HG02885 (cell line): ENCODE measurements around the gene SELPLG.
"Not testable (repeated sequence)": the region's sequence is repeated elsewhere in the genome, so short reads cannot be mapped to it uniquely, and the experiment has no call there.

Experiments
- ATAC-seq: cut with Tn5 transposase; IDR thresholded peaks from one replicate; pipeline ENCODE4 v1.9.1; 2021; ENCODE audit warnings: mild to moderate bottlenecking; ENCODE audit not compliant: unreplicated experiment, poor library complexity

SELPLG gene

DNA sequence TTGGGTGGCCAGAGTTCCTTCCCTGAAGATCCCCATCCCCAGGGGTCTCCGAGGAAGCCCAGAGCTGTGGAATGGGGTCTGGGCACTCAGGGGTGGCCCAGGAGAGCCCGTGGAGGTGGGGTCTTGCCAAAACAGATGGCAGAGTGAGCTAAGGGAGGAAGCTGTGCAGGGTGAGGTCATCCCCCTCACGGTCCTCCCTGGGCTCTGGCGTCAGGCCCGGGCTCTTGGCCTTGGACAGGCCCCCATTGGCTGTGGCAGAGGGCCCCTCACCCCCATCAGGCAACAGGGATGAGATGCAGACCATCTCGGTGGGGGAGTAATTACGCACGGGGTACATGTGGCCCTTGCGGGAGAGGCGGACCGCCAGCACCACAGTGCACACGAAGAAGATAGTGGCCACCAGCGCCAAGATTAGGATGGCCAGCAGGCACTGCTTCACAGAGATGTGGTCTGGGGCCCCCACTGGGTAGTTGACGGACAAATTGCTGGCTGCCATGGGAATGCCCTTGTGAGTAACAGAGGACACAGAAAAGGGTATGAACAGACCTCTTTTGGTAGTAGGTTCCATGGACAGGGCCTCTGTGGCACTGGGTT is 10.7 kb downstream of the SELPLG start:
- ATAC-seq: no peak

DNA sequence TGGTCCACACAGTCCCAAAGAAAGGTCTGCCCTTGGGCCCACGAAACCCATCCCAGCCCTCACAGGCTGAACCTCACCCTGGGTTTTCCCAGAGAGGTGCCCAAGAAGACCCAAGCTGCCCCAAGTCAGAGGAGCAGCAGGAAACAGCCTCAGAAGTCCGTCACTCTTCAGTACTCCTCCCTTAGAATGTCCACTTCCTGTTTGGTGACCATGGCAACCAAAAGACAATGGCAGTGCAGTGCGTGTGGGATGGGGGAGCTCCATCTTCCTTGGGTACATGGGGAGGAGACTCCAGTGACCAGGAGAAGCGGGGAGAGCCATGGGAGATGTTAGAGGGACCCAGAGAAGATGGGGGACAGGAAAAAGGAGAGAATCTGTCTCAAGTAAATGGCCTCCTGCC is 11.3 kb downstream of the SELPLG start:
- ATAC-seq: no peak

DNA sequence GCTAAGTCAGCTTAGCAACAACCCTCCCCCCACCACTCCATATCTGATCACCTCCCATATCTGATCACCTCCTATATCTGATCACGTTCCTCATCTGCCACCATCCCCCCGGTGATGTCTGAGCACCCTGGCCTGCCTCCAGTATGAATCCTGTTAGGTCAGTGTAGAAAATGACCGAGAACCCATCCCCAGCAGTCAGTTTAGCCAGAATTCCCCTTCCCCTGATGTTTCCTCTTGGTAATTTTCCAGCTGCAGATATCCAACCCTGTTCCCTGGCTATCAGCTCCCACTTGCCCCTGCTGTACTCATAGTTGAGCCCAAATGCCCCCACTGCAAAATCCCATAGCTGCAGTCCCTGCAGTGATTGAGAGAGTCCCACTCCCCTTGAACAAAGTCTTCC is 12.5 kb downstream of the SELPLG start:
- ATAC-seq: no peak

DNA sequence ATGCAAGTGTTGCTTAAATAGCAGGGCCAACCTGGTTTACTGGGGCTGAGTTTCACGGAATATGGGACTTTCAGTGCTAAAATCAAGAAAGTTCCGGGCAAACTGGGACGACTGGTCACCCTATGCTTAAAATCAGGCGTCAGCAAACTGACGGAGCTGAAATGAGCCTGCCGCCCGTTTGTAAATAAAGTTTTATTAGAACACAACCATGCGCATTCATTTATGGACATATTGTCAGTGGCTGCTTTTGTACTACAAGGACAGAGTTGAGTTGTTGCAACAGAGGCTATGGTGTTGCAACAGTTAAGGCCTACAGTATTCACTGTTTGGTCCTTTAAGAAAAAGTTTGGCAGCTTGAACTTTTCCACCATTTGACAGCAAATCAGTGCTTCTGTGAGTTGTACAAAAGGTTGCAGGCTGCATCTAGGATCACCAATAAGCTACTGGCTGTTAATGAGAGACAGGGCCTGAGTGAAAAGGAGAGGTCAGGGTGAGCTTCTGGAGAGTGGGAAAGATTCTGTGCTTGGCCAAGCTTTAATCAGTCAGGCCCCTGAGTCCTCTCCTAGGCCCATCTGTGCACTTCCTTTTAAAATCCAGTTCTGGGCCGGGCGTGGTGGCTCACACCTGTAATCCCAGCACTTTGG is 13.3 kb downstream of the SELPLG start:
- no peak for ATAC-seq

DNA sequence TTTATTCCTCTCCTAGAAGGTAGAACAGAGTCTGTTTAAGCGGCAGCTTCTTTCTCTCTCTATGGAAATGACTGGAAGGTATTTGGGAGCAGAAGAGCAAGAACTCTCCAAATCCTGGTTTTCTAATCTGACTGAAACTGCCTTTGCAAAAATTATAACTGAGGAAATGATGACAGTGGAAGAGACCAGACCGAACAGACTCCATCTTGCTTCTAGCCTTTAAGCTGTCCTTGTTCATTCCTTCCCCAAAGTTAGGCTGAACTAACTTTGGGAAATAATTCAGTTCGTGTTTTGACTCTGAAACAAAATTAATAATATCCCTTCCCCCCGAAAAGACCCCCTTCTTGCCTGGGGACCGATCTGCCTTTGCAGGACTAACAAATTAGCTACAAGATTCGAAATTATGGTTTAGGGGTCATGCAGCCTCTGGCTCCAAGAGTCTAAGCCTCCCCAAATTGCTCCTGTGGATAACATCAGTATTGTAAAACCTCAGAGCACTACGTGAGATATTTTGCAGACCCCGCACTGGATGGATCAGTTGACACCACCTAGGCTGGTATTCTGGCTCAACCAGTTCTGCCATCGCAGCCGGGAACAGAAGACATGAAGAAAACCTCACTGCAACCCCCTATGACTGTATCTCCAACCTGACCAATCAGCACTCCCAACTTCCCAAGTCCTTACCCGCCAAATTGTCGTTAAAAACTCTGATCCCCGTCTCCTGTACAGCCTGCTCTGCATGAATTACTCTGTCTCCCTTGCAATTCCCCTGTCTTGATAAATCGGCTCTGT is 14.1 kb downstream of the SELPLG start:
- no peak for ATAC-seq

DNA sequence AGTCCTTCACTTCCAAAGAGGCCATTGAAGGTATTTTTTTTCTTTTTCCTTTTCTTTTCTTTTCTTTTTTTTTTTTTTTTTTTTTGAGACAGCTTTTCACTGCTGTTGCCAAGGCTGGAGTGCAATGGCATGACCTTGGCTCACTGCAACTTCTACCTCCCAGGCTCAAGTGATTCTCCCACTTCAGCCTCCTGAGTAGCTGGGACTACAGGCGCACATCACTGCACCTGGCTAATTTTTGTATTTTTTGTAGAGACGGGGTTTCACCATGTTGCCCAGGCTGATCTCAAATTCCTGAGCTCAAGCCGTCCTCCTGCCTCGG is 14.8 kb downstream of the SELPLG start:
- not testable (repeated sequence) for ATAC-seq

DNA sequence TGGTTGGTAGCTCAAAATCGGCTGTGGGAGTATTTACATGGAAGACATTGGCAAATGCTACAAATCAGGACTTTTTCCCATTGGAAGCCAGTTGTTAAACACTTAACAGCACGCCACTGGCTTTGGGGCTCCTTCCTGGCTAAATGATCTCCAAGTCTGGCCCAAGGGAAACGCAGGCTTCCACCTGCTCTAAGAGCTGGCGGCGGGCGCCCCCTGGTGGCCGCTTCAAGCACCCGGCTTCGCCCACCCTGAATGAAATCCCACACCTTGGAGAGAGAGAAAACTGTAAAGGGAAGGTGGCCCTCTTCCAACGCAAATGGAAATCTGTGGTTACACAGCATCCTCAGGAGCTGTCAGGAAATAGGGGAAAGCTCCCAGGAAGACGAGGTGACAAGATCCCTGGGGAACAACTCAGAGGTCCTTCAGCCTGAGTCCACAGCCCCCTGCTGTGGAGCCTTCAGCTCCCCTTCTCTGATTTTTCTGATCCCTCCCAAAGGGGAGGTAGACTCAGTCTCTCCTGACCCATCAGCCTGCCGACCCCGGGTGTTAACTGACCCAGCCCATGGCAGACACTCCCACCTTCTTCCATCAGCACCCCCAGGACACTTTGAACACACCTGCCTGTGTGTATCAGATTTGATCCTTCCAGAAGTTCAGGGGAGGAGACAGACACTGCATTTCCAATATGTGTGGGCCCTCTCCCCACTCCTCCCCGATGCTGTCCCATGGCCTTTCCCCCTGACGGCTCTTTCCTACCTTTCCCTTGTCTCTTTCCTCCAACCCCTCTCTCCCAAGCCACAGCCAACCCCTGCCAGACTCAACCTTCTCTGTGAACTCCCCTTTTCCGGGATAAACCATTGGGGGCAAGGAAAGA is 15.4 kb downstream of the SELPLG start:
- peak; percentile 66 for ATAC-seq

DNA sequence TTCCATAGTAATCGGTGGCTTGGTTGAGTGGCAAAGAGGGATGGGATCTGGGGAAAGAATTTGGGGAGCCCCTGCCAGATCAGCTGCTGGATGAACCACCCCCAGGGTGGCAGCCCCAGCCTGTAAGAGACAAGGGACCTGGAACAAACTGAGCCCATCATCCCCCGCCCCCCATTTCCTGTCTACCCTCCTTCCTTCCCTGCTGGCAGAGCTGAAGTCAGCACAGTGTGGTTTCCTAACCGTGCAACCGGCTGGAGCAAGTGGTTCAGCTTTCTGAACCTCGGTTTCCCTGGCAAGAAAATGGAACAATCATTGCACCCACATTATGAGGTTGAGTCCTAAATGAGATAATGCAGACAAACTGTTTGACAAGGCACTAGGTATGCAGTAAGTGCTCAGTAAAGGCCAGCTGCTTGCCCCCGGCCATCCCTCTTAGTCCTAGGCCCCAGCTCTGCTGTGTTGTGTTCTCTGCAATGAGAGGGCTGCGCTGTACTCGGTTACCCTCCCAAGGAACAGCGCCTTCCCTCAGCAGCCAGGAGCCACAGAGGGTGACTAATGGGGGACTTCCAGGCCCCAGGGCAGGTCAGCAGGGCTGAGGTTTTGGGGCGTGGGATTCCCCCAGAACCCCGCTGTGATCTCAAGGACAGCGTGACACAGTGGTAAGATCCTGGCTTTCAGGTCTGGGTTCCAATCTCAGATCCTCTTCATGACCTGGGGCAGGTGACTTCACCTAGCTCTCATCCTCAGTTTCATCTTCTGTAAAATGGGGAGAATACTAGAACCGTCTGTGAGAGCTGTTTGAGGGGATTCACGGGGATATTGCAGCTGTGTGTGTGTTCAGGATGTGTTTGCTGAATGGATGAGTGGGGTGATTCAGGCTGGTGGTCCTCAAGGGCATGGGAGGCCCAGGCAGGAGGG is 16.5 kb downstream of the SELPLG start:
- ATAC-seq: peak; percentile 80

DNA sequence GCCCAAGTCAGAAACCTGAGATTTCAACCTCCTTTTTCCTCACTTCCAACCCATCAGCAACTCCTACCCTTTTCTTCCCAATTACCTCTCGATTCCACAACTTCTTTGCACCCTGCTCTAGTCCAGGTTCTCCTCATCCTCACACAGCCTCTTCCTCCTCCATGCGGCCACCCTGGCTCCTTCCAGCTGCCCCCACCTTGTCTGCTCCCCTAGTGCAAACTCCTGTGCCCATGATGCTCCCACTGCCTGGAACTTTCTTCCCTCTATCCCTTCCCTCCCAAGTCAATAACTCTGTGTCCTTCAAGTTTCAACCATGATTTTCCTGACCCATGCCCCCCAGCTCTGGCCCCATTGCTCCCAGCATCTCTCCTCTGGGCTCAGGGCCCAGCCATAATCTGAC is 17.3 kb downstream of the SELPLG start:
- ATAC-seq: no peak

DNA sequence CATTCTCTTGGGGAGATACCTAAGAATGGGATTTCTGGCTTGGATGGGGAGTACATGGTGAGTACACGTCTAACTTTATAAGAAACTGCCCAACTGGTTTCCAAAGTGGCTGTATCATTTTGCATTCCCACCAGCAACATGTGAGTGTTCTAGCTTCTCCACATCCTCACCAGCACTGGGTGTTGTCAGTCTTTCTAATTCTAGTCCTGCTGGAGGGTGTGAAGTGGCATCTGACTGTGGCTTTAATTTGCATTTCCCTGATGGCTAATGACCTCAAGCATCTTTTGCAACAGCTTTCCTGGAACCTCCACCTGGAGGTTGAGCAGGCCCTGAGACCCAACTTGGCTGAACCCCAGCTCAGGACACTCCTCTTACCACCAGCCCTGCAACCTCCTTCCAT is 17.8 kb downstream of the SELPLG start:
- no peak for ATAC-seq

DNA sequence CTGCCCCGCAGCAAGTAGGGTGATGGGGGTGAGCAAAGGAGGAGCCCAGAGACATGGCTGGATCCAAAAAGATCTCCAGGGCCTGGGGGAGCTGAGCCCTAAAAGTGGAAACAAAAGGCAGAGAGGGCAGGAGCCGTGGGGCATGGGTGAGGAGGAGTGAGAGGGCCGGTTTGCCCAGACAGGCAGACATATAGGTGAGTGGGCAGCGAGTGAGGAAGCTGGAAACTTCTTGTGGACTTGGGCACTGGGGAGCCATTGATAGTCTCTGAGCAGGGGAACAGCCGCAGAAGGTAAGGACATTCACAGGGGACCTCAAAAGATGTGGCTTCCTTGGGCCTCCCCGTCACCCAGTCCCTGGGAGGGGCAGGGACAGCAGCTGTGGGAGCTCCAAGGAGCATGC is 19.1 kb downstream of the SELPLG start:
- no peak for ATAC-seq

DNA sequence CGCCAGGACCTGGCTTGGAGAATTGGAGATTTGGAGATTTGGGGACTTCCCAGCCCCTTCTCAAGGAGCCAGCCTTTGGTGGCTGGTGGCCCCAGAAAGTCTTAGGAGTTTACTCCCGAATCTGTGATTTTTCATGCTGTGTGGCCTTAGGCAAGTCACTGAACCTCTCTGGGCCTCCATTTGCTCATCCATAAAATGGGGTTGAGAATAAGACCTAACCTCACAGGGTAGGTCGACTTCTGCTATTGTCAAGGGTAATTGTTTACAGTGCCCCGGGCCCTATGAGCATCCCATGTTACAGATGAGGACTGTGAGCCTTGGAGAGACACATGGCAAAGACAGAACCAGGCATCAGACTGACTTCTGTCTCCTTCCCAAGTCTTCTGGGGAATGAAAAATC is 19.7 kb downstream of the SELPLG start:
- ATAC-seq: no peak

DNA sequence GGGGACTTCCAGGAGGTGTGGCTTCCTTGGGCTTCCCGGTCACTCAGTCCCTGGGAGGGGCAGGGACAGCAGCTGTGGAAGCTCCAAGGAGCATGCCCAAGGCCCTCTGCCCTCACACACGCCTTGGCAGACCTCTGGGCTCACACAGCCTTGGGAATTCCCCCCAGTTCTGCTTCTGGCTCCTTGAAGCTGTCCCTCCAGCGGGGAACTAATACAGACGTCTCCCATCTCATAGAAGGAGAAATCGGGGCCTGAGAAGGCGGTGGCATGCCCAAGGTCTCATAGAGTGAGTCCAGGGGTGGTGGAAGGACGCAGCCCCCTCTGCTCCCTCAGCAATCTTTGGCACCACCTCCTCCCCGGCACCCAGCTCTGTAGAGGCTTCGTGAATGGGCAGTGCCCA is 20.1 kb downstream of the SELPLG start:
- no peak for ATAC-seq

DNA sequence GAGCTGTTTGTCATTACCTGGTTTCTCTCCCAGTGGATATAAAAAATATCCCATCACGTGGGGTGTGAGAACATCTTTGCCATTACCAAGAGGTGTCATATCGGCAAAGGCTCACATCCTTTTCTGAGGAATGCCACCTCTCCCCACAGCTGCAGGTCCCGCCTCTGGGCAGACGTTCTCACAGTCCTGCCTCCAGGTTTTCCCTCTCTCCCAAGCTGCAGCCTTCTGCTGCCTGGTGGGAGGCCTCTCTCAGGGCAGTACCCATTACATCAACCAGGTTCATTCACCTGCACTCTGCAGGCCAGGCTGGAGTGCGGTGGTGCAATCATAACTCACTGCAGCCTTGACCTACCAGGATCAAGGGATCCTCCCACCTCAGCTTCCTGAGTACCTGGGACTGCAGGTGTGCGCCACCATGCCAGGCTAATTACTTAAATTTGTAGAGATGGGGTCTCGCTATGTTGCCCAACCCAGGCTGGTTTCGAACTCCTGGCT is 20.9 kb downstream of the SELPLG start:
- no peak for ATAC-seq

DNA sequence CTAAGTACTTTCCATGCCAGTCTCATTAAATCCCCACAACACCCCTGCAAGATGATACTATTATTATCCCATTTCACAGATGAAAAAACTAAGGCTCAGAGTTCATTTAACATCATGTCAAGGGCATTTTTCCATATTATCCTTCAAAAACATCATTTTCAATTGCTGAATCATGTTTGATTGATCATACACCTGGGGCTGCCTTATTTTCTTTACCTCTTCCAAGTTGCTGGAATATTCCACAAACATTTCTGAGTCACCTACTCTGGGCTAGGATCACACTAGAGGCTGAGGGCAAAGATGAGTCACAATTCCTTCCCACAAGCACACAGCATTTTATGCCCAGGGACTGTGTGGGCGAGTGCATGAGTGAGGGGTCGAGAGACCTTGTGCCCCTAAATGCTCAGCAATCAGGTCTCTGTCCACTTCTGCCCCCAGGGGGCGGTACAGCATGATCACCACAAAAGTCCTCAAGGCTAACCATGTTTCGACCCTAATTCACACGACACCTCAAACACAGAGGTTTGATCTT is 21.7 kb downstream of the SELPLG start:
- ATAC-seq: no peak

DNA sequence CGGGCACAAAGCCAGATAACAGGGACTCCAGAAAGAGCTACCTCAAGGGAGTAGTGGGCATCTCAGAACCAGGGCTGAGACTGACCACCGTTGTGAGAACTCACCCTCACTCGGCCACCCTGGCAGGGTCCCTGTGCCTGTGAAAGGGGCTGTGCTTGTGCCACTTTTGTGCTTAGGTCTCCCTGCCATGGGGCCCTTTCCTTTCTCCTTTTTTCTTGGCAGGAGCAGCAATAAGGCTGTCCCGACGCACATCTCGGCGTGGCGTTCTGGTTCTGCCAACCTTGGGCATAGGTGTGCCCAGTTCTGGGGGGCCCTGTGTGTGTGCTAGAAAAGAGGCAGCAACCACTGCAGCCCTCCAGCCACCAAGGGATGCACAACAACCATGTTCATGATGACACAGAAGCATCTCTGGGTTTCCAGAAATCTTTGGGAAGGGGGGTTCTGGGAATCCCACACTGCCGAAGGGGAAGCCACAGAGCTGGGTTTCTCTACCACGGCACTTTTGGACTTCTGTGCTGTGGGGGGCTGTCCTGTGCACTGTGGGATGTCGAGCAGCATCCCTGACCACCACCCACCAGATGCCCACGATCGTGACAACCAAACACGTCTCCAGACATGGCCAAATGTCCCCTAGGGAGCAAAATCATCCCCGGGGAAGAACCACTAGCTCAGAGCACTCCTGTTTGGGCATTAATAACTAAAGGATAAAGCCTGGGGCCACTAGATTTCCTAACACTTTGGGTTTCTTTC is 22.7 kb downstream of the SELPLG start:
- ATAC-seq: no peak

DNA sequence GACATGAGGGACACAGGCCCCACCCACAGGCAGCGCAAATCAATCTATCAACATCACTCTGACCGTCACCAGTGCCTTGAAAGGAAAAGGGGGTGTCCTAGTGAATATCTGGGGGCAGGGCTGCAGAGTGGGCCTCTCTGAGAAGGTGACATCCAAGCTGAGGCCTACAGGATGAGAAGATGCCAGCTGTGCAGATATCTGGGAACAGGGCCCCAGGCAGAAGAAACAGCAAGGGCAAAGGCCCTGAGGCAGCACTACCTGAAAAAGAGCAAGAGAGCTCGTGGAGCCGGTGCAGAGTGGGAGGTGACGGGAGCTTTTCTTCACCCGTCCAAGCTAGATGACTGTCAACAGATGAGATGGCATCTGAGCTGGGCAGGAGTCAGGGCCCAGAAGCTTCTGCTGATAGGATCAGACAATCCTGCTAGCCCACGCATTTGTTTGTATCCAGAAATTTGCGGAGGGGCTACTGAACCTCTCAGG is 23.3 kb downstream of the SELPLG start:
- ATAC-seq: no peak

DNA sequence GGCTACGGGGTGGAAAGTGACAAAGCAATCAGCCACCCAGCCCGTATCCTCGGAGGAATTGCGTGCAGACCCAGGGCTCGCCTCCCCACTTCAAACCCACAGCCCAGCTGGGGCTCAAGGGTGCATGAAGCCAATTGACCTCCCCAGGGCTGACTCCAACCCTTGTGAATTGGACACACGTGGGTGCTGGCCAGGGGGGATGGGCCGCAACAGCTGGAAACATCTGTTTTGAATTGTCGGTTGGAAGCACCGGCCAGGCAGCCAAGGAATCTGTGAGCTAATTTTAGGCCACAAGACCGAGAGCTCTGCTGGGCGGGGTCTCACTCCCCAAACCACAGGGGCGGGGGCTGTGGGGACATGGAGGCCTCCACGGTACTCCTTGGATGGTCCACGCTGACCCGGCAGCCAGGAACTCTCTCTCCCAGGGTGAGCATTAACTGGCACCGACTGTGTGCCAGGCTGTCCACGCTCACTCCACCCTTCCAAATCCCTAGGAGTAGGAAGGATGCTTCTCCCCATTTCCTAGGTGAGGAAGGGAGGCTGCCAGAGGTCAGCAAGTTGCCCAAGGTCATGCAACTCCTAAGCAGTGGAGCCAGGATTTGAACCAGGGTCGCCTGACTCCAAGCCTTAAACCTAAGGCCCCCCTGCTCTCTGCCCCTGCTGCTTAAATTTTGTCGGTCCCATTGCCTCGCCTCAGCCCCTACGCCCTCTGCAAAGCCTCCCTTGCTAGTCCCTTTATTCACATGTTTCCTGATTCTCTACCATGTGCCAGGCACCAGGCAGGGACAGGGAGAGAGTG is 24.0 kb downstream of the SELPLG start:
- ATAC-seq: no peak
